Cardiac atrium fibroblast (primary cell): ENCODE data around the gene KDM4C. TPM values are rescaled to one million over a fixed set of nuclear protein-coding genes. Genes with fewer than 3 reads are reported as not detected.

Source experiments
- total RNA-seq: library from RNA; depleted of rRNA; stranded (reverse); fragments of >200 nt; gene quantifications from 2 replicates; pipeline ENCODE4 v1.2.3, GENCODE V29; 2015

KDM4C gene
- total RNA-seq: 15.3 and 16.8 TPM in 2 replicates

GRCh38 chr9:6757456-6758247, at the start of gene KDM4C:
KDM4C (plus strand) TSS chr9:6757973; CDS start chr9:6792989, 35,016 bp downstream.

Other genes starting within 250 kb of the KDM4C start
- 1.1 and 3.4 TPM in 2 replicates for gene GLDC, start 112.2 kb upstream of the KDM4C start, total RNA-seq